Measurements from ENCODE around the gene PTGDS. TPM values are rescaled to one million over a fixed set of nuclear protein-coding genes. Genes with fewer than 3 reads are reported as not detected.
A peak's percentile ranks its signal among the peaks of the same experiment; 100 is the strongest.

Gene PTGDS
- total and polyA plus RNA-seq, 9 donors, result 5.8 to 191 (median 43.1) TPM

DNA sequence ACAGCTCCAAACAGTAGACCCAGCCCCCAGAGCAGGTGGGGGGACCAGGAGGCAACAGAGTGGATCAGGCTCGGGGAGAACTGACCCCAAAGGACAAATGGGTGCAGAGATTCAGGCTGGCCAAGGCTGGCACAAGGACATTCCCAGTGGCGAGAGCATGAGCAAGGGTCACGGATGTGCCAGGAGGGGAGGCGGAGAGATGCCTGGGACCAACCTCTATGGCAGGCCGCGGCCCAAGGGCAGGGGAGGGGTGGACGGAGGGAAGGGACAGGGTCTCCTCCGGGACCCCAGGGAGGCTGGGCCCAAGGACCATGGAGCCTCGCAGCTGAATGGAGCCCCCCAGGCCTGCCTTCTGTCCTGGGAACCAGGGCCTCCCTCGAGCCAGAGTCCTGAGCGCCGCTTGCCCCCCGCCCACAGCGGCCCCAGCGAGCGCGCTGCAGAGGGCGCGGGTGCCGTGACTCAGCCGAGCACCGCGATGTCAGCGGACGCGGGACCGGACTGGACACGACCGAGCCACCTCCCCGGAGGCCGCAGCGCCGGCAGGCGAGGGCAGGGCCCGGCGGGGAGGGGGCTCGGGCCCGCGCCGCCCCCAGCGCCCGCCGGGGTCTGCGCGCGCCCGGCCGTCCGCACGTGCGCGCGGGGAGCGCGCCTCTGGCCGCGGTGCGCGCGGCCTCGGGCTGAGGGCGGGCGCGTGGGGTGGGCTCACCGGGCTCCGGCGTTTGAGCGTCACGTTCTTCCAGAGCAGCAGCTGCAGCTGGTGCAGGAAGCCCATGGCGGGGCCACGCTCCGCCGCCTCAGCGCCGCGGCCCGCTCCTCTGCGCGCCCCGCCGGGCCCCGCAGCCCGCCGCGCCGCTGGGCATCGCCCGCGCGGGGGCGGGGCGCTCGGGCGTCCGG, 50.3 kb downstream of the PTGDS start, which contains the start of gene ABCA2:
ABCA2 (minus strand) TSS at position 869 of the 894 bp plus-strand sequence; CDS start at position 772, 97 bp downstream.
- Histone ChIP-seq H3K27ac (peak within 1 kb of the TSS in 1 of 2 donors; percentile 55), H3K36me3 (no peaks in the 10 kb centered on the region), H3K4me1 (ENCODE audit: insufficient read depth) (peaks cover 3% of the 10 kb centered on the region), H3K9me3 (no peaks in the 10 kb centered on the region), H3K4me3 (peak within 1 kb of the TSS; percentile 53), H3K27me3 (no peaks in the 10 kb centered on the region)
- WGBS, 3 donors, result 5 to 13% (median 7%) methylated on average over 40 to 95 of the region's 95 CpGs
- DNase-seq, result peak in 1 of 5 donors; percentile 63
- TF ChIP-seq EP300 (IDR thresholded peaks at IDR 0.05), result no peak
- TF ChIP-seq, protein P1, sequence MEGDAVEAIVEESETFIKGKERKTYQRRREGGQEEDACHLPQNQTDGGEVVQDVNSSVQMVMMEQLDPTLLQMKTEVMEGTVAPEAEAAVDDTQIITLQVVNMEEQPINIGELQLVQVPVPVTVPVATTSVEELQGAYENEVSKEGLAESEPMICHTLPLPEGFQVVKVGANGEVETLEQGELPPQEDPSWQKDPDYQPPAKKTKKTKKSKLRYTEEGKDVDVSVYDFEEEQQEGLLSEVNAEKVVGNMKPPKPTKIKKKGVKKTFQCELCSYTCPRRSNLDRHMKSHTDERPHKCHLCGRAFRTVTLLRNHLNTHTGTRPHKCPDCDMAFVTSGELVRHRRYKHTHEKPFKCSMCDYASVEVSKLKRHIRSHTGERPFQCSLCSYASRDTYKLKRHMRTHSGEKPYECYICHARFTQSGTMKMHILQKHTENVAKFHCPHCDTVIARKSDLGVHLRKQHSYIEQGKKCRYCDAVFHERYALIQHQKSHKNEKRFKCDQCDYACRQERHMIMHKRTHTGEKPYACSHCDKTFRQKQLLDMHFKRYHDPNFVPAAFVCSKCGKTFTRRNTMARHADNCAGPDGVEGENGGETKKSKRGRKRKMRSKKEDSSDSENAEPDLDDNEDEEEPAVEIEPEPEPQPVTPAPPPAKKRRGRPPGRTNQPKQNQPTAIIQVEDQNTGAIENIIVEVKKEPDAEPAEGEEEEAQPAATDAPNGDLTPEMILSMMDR (IDR thresholded peaks at IDR 0.05), result no peak
- no peak for TF ChIP-seq POLR2A (IDR thresholded peaks at IDR 0.05)
- intact Hi-C loops (cut with DNase I), result loop anchor here in 1 of 4 donors (5.0 kb wide), 1 partner anchor 40 kb away; no protein-coding TSS in a partner anchor

DNA sequence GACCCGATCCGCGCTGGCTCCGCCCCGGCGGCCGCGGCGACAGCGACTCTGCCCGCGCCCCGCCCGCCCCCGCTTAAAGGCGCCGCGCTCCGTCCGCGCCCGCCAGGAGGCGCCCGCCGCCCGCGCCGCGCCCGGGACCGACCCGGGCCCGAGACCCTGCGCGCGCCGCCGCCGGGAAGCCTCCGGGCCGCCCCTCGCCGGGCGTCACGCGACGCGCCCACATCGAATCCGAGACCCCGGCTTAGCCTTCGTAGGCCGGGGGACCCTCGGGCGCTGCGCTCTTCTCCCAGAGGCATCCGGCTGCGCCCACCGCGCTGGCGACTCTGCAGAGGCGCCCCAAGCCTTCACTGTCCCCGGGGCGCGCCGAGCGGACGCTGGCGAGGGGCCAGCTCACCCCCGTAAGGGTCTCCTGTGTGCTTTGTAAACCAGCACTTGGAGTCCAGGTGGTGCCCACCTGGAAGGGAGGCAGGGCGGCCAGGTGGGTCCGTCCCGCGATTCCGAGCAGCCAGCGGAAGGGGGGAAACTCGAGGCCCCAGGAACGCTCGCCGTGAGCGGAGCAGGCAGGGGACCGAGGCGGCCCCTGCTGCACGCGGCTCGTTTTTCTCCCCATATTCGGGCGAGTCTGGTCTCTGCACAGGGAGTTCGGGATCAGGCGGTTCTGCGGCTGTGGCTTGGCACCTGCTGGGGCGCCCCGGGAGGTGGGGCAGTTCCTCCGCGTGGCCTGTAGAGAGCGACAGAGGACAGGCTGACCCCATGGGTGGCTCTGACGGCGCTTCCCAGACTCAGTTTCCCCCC, 51.2 kb downstream of the PTGDS start:
- whole genome bisulfite sequencing, 3 donors, result 0 to 1% (median 0%) methylated on average over 38 to 98 of the region's 98 CpGs
- TF ChIP-seq, protein P1 (IDR thresholded peaks at IDR 0.05), result no peak
- TF ChIP-seq EP300 (IDR thresholded peaks at IDR 0.05) (no peak), POLR2A (IDR thresholded peaks at IDR 0.05) (no peak)
- no peaks in the 10 kb centered on the region for H3K36me3 ChIP-seq
- DNase-seq, result peak in 2 of 5 donors; percentile 53 to 55
- peaks cover 3% of the 10 kb centered on the region for H3K4me1 ChIP-seq (ENCODE audit: insufficient read depth)
- H3K9me3 ChIP-seq, result no peaks in the 10 kb centered on the region
- peak overlapping the region; percentile 53 for H3K4me3 ChIP-seq
- intact Hi-C loops (cut with DNase I), result loop anchor here in 1 of 4 donors (5.0 kb wide), 1 partner anchor 39 kb away; no protein-coding TSS in a partner anchor
- no peaks in the 10 kb centered on the region for H3K27me3 ChIP-seq
- H3K27ac ChIP-seq, result no peak overlapping the region

DNA sequence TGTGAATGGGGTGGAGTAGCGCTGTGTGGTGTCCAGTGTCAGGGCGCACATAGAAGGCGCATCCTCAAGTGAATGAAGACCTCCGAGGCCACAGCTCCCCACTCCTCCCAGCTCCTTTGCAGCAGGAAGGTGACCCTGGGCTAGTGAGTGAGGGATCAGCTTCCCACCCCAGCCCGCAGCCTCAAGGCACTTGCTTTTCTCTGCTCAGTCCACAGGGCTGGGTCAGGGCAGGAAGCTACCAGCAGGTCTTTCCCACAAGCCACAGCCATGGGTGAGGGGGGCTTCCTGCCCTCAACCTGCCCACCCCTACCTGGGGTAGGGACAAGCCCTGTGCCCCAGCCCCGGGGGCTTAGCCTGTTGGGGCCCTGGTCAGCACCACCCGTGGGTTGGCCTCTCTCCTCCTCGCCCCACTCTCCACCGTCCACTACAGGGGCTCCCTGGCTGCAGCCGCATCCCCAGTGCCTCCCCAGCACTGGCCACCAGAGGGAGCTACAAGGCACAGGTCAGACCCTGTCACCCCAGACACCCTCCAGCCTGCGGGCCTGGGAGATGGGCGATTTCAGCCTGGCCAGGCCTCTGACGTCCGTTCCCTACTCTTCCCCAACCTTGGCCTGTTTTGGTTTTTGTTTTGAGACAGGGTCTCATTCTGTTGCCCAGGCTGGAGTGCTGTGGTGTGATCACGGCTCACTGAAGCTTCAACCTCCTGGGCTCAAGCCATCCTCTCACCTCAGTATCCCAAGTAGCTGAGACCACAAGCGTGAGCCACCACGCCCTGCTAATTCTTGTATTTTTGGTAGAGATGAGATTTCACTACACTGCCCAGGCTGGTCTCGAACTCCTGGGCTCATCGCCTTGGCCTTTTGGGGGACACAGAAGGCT, 52.0 kb downstream of the PTGDS start:
- Histone ChIP-seq H3K36me3 (no peaks in the 10 kb centered on the region), H3K27ac (no peak overlapping the region), H3K9me3 (no peaks in the 10 kb centered on the region), H3K4me3 (peak overlapping the region; percentile 53), H3K27me3 (no peaks in the 10 kb centered on the region), H3K4me1 (ENCODE audit: insufficient read depth) (peaks cover 3% of the 10 kb centered on the region)
- TF ChIP-seq POLR2A (IDR thresholded peaks at IDR 0.05), result no peak
- TF ChIP-seq, protein P1 (IDR thresholded peaks at IDR 0.05), result peak; percentile 63 to 70 (median 63)
- peak; percentile 53 to 80 (median 74) for DNase-seq
- intact Hi-C loops (cut with DNase I), result loop anchor here in 1 of 4 donors (5.0 kb wide), 1 partner anchor 38 kb away; no protein-coding TSS in a partner anchor
- 29 to 35% (median 34%) methylated on average over 18 to 19 of the region's 19 CpGs for WGBS, 3 donors
